AG10803 (cell line): Measurements from ENCODE around the gene YIF1A.
A peak's percentile ranks its signal among the peaks of the same experiment; 100 is the strongest.
"Not testable (repeated sequence)": the region's sequence is repeated elsewhere in the genome, so short reads cannot be mapped to it uniquely, and the experiment has no call there.

ENCODE experiments used
- DNase-seq: peaks from one replicate; pipeline ENCODE4 v3.0.0; 2010; ENCODE audit warnings: low read depth
- H3K4me3 ChIP-seq: 2 replicates; pipeline ENCODE4 v1.5.1; 2011; ENCODE audit warnings: mild to moderate bottlenecking, low read length, control low read depth
- CTCF ChIP-seq: conservative IDR thresholded peaks from 2 replicates; pipeline ENCODE4 v1.5.1; 2011; ENCODE audit warnings: mild to moderate bottlenecking, low read length, control low read depth, inconsistent platforms

The YIF1A gene

DNA sequence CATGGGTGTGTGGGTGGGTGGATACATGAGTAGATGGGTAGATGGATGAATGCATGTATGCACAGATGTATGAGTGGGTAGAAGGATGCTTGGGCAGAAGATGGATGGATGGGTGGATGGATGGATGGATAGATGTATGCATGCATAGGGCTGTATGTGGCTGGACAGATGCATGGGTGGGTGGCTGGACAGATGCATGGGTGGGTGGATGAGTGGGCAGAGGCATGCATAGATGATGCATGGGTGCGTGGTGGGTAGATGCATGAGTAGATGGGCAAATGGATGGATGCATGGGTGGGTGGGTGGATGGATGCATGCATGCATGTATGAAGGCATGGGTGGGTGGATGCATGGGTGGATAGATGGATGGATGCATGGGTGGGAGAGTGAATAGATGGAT lies 34.7 kb upstream of the YIF1A start:
- no peak overlapping the region for H3K4me3 ChIP-seq
- TF ChIP-seq CTCF: no peak
- DNase-seq: no peak

DNA sequence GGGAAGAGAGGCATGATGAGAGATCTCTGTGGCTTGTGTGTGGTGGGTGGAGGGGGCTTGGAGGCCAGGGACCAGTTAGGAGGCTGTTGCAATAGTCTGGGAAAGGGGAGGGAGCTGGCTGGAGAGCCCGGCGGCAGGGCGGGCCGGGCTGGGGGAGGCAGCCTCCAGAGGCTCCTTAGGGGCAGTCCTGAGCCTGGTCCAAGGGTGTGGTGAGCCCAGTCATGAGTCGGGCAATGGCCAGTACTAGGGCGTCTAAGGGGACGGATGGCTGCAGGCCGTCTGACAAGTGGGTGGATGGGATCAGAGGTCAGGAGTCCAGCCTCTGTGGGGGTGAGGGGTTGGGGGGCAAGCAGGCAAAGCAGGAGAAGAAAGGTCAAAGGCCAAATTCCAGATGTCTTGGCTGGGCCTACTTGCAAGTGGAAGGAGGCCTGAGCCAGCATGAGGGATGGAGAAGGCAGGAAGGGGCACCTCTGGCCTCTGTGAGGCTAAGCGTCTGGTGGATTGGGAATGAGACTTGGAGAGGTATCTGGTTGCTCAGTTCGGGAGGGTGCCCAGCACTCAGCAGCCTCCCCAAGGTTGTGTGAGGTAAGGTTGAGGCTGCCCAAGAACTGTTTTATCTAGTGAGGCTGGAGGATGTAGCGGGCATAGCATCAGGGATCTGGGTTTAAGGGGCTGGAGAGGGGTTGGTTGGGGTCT lies 33.9 kb upstream of the YIF1A start:
- no peak overlapping the region for H3K4me3 ChIP-seq
- peak; percentile 71 for DNase-seq
- no peak for TF ChIP-seq CTCF

- TF ChIP-seq CTCF: no peak
- H3K4me3 ChIP-seq: no peak overlapping the region
Measured at GRCh38 chr11:66321606-66322005, 32.7 kb upstream of the YIF1A start.

GRCh38 chr11:66320748-66321147 lies 31.8 kb upstream of the YIF1A start:
- not testable (repeated sequence) for DNase-seq, H3K4me3 ChIP-seq

More at GRCh38 chr11:66321606-66322005, 32.7 kb upstream of the YIF1A start:
- peak; percentile 21 for DNase-seq

GRCh38 chr11:66320289-66320688 lies 31.3 kb upstream of the YIF1A start:
- not testable (repeated sequence) for DNase-seq, H3K4me3 ChIP-seq

DNA sequence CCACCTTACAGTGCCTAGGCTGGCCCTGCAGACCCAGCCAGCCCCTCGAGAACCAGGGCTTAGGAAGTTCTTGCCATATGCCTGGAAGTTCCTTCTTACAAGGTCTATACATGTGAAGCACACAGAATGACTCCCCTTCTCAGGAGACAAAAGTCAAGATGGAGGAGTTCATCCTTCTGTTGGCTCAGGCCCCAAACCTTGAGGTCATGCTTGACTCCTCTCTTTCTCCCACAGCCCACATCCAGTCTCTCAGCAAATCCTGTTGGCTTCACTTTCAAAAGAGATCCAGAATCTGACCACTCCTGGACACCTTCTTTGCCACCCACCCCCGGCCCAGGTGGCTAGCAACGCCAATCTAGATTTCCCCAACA lies 29.6 kb upstream of the YIF1A start:
- TF ChIP-seq CTCF: no peak
- DNase-seq: no peak
- H3K4me3 ChIP-seq: no peak overlapping the region

- DNase-seq: peak; percentile 89
- no peak for TF ChIP-seq CTCF
- peak overlapping the region; percentile 93 for H3K4me3 ChIP-seq
Measured at GRCh38 chr11:66317723-66318599, 29.0 kb upstream of the YIF1A start.

GRCh38 chr11:66317322-66317722 lies 28.4 kb upstream of the YIF1A start:
- no peak for TF ChIP-seq CTCF

More at GRCh38 chr11:66317322-66317722, 28.4 kb upstream of the YIF1A start:
- peak overlapping the region; percentile 93 for H3K4me3 ChIP-seq
- DNase-seq: peak; percentile 76
